MM.1S (cell line): ENCODE measurements around the gene EVI5.
A peak's percentile ranks its signal among the peaks of the same experiment; 100 is the strongest.

Source experiments
- DNase-seq: peaks from one replicate; pipeline ENCODE4 v3.0.0-alpha.2; 2015
- H2AFZ ChIP-seq: fragments of 300-600 bp; sonication (generic); 2 replicates; pipeline ENCODE4 v1.6.0; 2016; ENCODE audit warnings: antibody characterized with exemption, low read length
- H3F3A ChIP-seq: fragments of 300-600 bp; sonication (generic); 2 replicates; pipeline ENCODE4 v1.6.1; 2016; ENCODE audit warnings: mild to moderate bottlenecking, antibody characterized with exemption, low read length, moderate library complexity, mixed read lengths; ENCODE audit not compliant: insufficient read depth
- H3K27ac ChIP-seq: fragments of 300-600 bp; sonication (generic); 2 replicates; pipeline ENCODE4 v1.5.1; 2016; ENCODE audit warnings: mild to moderate bottlenecking, low read length
- H3K27me3 ChIP-seq: fragments of 300-600 bp; sonication (generic); replicated peaks from 2 replicates; pipeline ENCODE4 v1.6.0; 2016; ENCODE audit warnings: low read length; ENCODE audit not compliant: insufficient read depth
- H3K36me3 ChIP-seq: fragments of 300-600 bp; sonication (generic); replicated peaks from 2 replicates; pipeline ENCODE4 v1.6.1; 2016; ENCODE audit warnings: mild to moderate bottlenecking, low read length, mixed read lengths; ENCODE audit not compliant: insufficient read depth
- H3K4me1 ChIP-seq: fragments of 300-600 bp; sonication (generic); 2 replicates; pipeline ENCODE4 v1.6.1; 2016; ENCODE audit warnings: low read length, mixed read lengths
- H3K4me2 ChIP-seq: fragments of 300-600 bp; sonication (generic); 2 replicates; pipeline ENCODE4 v1.6.0; 2016; ENCODE audit warnings: low read depth, low read length
- H3K4me3 ChIP-seq: fragments of 300-600 bp; sonication (generic); 2 replicates; pipeline ENCODE4 v1.5.1; 2016; ENCODE audit warnings: low read length, mixed read lengths
- H3K79me2 ChIP-seq: fragments of 300-600 bp; sonication (generic); 2 replicates; pipeline ENCODE4 v1.6.1; 2016; ENCODE audit warnings: mixed run types, low read length, mixed read lengths
- H3K9ac ChIP-seq: fragments of 300-600 bp; sonication (generic); 2 replicates; pipeline ENCODE4 v1.6.1; 2016; ENCODE audit warnings: low read length, mixed read lengths
- H3K9me2 ChIP-seq: fragments of 300-600 bp; sonication (generic); replicated peaks from 2 replicates; pipeline ENCODE4 v1.6.1; 2016; ENCODE audit warnings: mild to moderate bottlenecking, low read length, mixed read lengths; ENCODE audit not compliant: insufficient read depth
- H3K9me3 ChIP-seq: fragments of 300-600 bp; sonication (generic); replicated peaks from 2 replicates; pipeline ENCODE4 v1.6.1; 2016; ENCODE audit warnings: mild to moderate bottlenecking, low read length, mixed read lengths; ENCODE audit not compliant: insufficient read depth
- H4K20me1 ChIP-seq: fragments of 300-600 bp; sonication (generic); 2 replicates; pipeline ENCODE4 v1.6.1; 2016; ENCODE audit warnings: mild to moderate bottlenecking, low read length, moderate library complexity, mixed read lengths; ENCODE audit not compliant: insufficient read depth
- EZH2 ChIP-seq: fragments of 300-600 bp; sonication (generic); optimal IDR thresholded peaks from 2 replicates; pipeline ENCODE3; 2017; ENCODE audit warnings: low read depth, mild to moderate bottlenecking, antibody characterized with exemption, low read length, mixed read lengths
- EZH2phosphoT487 ChIP-seq: fragments of 300-600 bp; sonication (generic); IDR thresholded peaks from 2 replicates; pipeline ENCODE4 v1.6.1; 2018; ENCODE audit warnings: antibody characterized with exemption, low read length
- TF ChIP-seq, protein P1 (sequence below): fragments of 300-600 bp; sonication (generic); IDR thresholded peaks from 2 replicates; pipeline ENCODE4 v1.5.1; 2016; ENCODE audit warnings: antibody characterized with exemption, low read length, mixed read lengths

EVI5 gene

DNA sequence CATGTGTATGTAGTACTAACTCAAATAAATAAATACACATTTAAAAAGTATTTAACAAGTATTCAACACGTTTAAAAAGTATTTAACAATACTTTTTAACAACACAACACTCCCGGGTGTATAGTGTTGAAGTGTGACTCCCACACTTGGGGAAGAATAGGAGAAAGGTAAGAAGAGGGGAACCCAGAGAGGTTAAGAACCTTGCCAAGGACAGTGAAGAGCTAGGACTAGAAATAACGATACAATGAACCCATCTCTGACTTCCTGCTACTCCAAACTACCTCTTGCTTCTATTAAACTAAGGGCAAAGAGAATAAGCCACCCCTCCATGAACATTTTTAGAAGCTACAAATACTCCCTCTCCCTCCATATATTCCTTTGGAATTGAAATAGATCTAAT, 296.5 kb downstream of the EVI5 start:
- no peak overlapping the region for H3K9ac ChIP-seq
- H3K4me3 ChIP-seq = no peak overlapping the region
- no peaks in the 10 kb centered on the region for H3K27me3 ChIP-seq
- no peak for DNase-seq
- no peaks in the 10 kb centered on the region for H3K9me3 ChIP-seq
- H2AFZ ChIP-seq = no peak overlapping the region
- peaks cover under 1% of the 10 kb centered on the region; the same call in 1 of the 2 replicates for H3K79me2 ChIP-seq
- no peaks in the 10 kb centered on the region for H3K9me2 ChIP-seq
- H3K36me3 ChIP-seq = no peaks in the 10 kb centered on the region
- H3F3A ChIP-seq = peaks cover 41% of the 10 kb centered on the region
- 0 out of 2 replicates have a peak, but pooled peaks cover 10% of the 10 kb centered on the region for H3K4me1 ChIP-seq
- H3K27ac ChIP-seq = no peak overlapping the region
- no peak overlapping the region for H3K4me2 ChIP-seq
- no peaks in the 10 kb centered on the region for H4K20me1 ChIP-seq
- TF ChIP-seq, protein P1, sequence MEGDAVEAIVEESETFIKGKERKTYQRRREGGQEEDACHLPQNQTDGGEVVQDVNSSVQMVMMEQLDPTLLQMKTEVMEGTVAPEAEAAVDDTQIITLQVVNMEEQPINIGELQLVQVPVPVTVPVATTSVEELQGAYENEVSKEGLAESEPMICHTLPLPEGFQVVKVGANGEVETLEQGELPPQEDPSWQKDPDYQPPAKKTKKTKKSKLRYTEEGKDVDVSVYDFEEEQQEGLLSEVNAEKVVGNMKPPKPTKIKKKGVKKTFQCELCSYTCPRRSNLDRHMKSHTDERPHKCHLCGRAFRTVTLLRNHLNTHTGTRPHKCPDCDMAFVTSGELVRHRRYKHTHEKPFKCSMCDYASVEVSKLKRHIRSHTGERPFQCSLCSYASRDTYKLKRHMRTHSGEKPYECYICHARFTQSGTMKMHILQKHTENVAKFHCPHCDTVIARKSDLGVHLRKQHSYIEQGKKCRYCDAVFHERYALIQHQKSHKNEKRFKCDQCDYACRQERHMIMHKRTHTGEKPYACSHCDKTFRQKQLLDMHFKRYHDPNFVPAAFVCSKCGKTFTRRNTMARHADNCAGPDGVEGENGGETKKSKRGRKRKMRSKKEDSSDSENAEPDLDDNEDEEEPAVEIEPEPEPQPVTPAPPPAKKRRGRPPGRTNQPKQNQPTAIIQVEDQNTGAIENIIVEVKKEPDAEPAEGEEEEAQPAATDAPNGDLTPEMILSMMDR = no peak
- TF ChIP-seq EZH2 (no peak), EZH2phosphoT487 (no peak)

DNA sequence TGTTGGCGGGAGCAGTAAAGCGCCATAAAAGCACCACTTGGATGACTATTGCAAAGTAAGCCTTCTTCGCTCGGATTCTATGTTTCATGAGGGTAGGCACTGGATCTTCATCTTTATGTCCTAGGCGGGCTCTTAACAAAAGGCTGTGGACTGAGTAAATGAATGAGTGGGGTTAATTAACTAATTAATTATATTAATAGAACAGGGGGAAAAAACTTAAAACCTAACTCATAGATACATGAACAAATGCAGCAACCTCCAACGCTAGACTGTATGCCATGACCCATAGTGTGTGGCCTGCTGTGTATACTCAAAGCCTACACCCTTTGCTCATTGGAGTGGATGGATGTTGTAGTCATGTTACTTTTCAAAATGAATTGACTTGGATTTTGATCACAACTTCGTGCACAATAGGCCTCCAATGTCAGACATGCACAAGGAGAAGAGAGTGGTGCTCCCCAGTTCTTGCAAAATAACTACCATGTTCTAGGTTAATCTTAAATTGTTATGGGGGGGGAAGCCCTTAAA, 297.8 kb downstream of the EVI5 start:
- peaks cover 13% of the 10 kb centered on the region for H3K79me2 ChIP-seq
- H3K9me3 ChIP-seq = no peaks in the 10 kb centered on the region
- no peaks in the 10 kb centered on the region for H4K20me1 ChIP-seq
- H3K4me2 ChIP-seq = peak overlapping the region; percentile 72
- peak overlapping the region; percentile 96 for H3K9ac ChIP-seq
- peak overlapping the region; percentile 99; the same call in 1 of the 2 replicates for H3K27ac ChIP-seq
- H3K27me3 ChIP-seq = no peaks in the 10 kb centered on the region
- H3K36me3 ChIP-seq = no peaks in the 10 kb centered on the region
- 0 out of 2 replicates have a peak, but pooled peaks cover 10% of the 10 kb centered on the region for H3K4me1 ChIP-seq
- TF ChIP-seq EZH2 (no peak), EZH2phosphoT487 (no peak)
- TF ChIP-seq, protein P1 = no peak
- H3F3A ChIP-seq = peaks cover 41% of the 10 kb centered on the region
- H3K9me2 ChIP-seq = no peaks in the 10 kb centered on the region
- H3K4me3 ChIP-seq = peak overlapping the region; percentile 63
- H2AFZ ChIP-seq = peak overlapping the region; percentile 61; the same call in 1 of the 2 replicates
- no peak for DNase-seq

DNA sequence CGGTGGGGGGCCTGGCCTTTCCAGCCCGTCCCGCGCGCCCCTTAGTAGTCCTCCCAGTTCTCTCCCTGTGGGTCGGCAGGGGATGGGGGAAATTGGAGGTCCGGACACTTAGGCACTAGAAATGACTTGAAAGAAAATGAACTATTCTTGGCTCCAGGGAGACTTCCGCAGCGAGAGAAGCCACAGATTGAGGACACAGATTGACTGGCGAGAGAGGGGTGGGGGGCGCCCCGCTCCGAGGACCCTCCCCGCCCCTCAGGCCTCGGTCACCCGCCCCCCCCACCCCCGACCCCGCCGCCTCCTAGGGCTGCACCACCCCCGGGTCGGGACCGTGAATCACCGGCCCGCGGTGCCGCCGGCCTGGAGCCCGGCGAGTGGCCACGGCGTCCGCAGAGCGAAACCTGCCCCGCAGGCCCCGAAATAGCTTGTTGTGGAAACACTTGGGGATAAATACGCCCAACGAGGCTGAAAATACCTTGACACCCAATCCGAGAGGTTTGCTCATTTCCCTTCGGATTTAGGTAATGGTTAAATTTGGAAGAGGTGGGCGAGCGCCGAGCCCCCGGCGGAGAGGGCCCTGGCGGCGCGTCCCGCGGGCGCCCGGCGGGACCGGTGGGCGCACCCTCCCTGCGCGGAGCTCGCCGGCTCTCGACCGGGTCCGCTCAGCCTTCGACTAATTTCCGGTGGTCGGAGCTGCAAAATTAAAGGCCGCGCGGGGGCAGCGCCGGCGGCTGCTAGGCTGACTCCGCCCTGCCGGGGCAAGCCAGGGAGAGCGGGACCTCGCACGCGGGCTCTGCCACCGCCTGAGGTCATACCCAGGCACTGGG, 298.4 kb downstream of the EVI5 start, which contains the start of gene GFI1:
GFI1 (minus strand) TSS at position 675 of the 827 bp plus-strand sequence. CDS start 3,438 bp downstream, outside the sequence.
- Histone ChIP-seq H3K4me3 (peak within 1 kb of the TSS; percentile 92), H3K4me2 (peak within 1 kb of the TSS; percentile 83), H3K9ac (peak within 1 kb of the TSS; percentile 96), H3K27me3 (no peaks in the 10 kb centered on the region), H3K27ac (peak within 1 kb of the TSS; percentile 99), H3K9me2 (no peaks in the 10 kb centered on the region), H3K36me3 (no peaks in the 10 kb centered on the region), H3K4me1 (0 out of 2 replicates have a peak, but pooled peaks cover 10% of the 10 kb centered on the region), H3F3A (peaks cover 41% of the 10 kb centered on the region), H2AFZ (peak within 1 kb of the TSS; percentile 94), H4K20me1 (no peaks in the 10 kb centered on the region), H3K9me3 (no peaks in the 10 kb centered on the region), H3K79me2 (peaks cover 20% of the 10 kb centered on the region)
- TF ChIP-seq, protein P1 = no peak; the same call in 1 of the 2 replicates
- no peak for TF ChIP-seq EZH2phosphoT487
- TF ChIP-seq EZH2 = no peak
- DNase-seq = peak; percentile 87
